GM23338 (cell line): ENCODE data around the gene NAA10. TPM values are rescaled to one million over a fixed set of nuclear protein-coding genes. Genes with fewer than 3 reads are reported as not detected.

Source experiments
- ATAC-seq: fragments of 200-7000 bp; cut with Tn5 transposase; 3 replicates; pipeline ENCODE4 v1.9.1; 2020
- DNase-seq: peaks from one replicate; pipeline ENCODE4 v3.0.0-alpha.2; 2015; ENCODE audit warnings: low spot score
- H2AFZ ChIP-seq: fragments of 200-600 bp; sonication (generic); 2 replicates; pipeline ENCODE4 v1.8.0; 2016; ENCODE audit warnings: antibody characterized with exemption, mild to moderate bottlenecking, moderate library complexity
- H3F3A ChIP-seq: fragments of 200-600 bp; sonication (generic); replicated peaks from 2 replicates; pipeline ENCODE4 v1.8.0; 2017; ENCODE audit warnings: antibody characterized with exemption, mixed run types, low read depth
- H3K27ac ChIP-seq: fragments of 200-600 bp; sonication (generic); 2 replicates; pipeline ENCODE4 v1.6.1; 2016; ENCODE audit warnings: low read depth
- H3K27me3 ChIP-seq: fragments of 200-600 bp; sonication (generic); 2 replicates; pipeline ENCODE4 v1.8.0; 2016; ENCODE audit warnings: mild to moderate bottlenecking, mixed run types, moderate library complexity; ENCODE audit not compliant: insufficient read depth
- H3K36me3 ChIP-seq: fragments of 200-600 bp; sonication (generic); 2 replicates; pipeline ENCODE4 v1.8.0; 2016; ENCODE audit warnings: mild to moderate bottlenecking; ENCODE audit not compliant: insufficient read depth
- H3K4me1 ChIP-seq: fragments of 200-600 bp; sonication (generic); 2 replicates; pipeline ENCODE4 v1.8.0; 2016; ENCODE audit warnings: mild to moderate bottlenecking, moderate library complexity; ENCODE audit not compliant: insufficient read depth
- H3K4me2 ChIP-seq: fragments of 200-600 bp; sonication (generic); 2 replicates; pipeline ENCODE4 v1.7.1; 2017; ENCODE audit warnings: mixed run types
- H3K4me3 ChIP-seq: fragments of 200-600 bp; sonication (generic); 2 replicates; pipeline ENCODE4 v1.6.1; 2016; ENCODE audit warnings: mixed run types
- H3K79me2 ChIP-seq: fragments of 200-600 bp; sonication (generic); replicated peaks from 2 replicates; pipeline ENCODE4 v1.8.0; 2017; ENCODE audit warnings: mild to moderate bottlenecking; ENCODE audit not compliant: insufficient read depth
- H3K9me2 ChIP-seq: fragments of 200-600 bp; sonication (generic); 2 replicates; pipeline ENCODE4 v1.8.0; 2017; ENCODE audit not compliant: insufficient read depth
- H4K20me1 ChIP-seq: fragments of 200-600 bp; sonication (generic); replicated peaks from 2 replicates; pipeline ENCODE4 v1.8.0; 2017; ENCODE audit warnings: mild to moderate bottlenecking; ENCODE audit not compliant: insufficient read depth
- H3K27ac Mint-ChIP-seq: 2 replicates; pipeline ENCODE4 v1.8.0; 2020; ENCODE audit warnings: inconsistent platforms, mild to moderate bottlenecking, moderate library complexity, mixed read lengths
- H3K27me3 Mint-ChIP-seq: 3 replicates; pipeline ENCODE4 v1.8.0; 2022; ENCODE audit warnings: low read depth, mild to moderate bottlenecking, moderate library complexity, mixed read lengths, inconsistent platforms; ENCODE audit not compliant: insufficient read depth, poor library complexity
- H3K36me3 Mint-ChIP-seq: 3 replicates; pipeline ENCODE4 v1.8.0; 2021; ENCODE audit warnings: low read depth, mild to moderate bottlenecking, inconsistent platforms, moderate library complexity, mixed read lengths
- H3K4me1 Mint-ChIP-seq: 3 replicates; pipeline ENCODE4 v1.8.0; 2020; ENCODE audit warnings: mild to moderate bottlenecking, inconsistent platforms, mixed read lengths
- H3K4me3 Mint-ChIP-seq: 3 replicates; pipeline ENCODE4 v1.8.0; 2021; ENCODE audit warnings: moderate library complexity, mild to moderate bottlenecking, inconsistent platforms, mixed read lengths
- H3K9me3 Mint-ChIP-seq: 3 replicates; pipeline ENCODE4 v1.8.0; 2020; ENCODE audit warnings: moderate library complexity, mild to moderate bottlenecking, inconsistent platforms, mixed read lengths
- CREB1 ChIP-seq: fragments of 250-450 bp; sonication (Bioruptor Pico); IDR thresholded peaks from 2 replicates; pipeline ENCODE4 v1.5.0; 2020; ENCODE audit warnings: low read depth, mild to moderate bottlenecking, moderate library complexity
- EZH2phosphoT487 ChIP-seq: fragments of 200-600 bp; sonication (generic); IDR thresholded peaks from one replicate; pipeline ENCODE4 v1.8.1; 2018; ENCODE audit warnings: antibody characterized with exemption; ENCODE audit not compliant: unreplicated experiment
- JUNB ChIP-seq: IDR thresholded peaks from one replicate; pipeline ENCODE4 v1.6.1; 2016; ENCODE audit warnings: antibody characterized with exemption; ENCODE audit not compliant: unreplicated experiment
- NANOG ChIP-seq: IDR thresholded peaks from 2 replicates; pipeline ENCODE4 v1.6.1; 2016; ENCODE audit warnings: antibody characterized with exemption, borderline replicate concordance
- POLR2AphosphoS5 ChIP-seq: IDR thresholded peaks from 2 replicates; pipeline ENCODE4 v1.6.1; 2016; ENCODE audit warnings: antibody characterized with exemption, low read depth
- STAT1 ChIP-seq: IDR thresholded peaks from one replicate; pipeline ENCODE4 v1.6.1; 2016; ENCODE audit warnings: antibody characterized with exemption; ENCODE audit not compliant: unreplicated experiment
- ZNF114 ChIP-seq: fragments of 250-450 bp; sonication (Bioruptor Pico); IDR thresholded peaks from 2 replicates; pipeline ENCODE4 v1.5.0; 2020; ENCODE audit warnings: mild to moderate bottlenecking, moderate library complexity
- ZNF331 ChIP-seq: fragments of 250-450 bp; sonication (Bioruptor Pico); IDR thresholded peaks from 2 replicates; pipeline ENCODE4 v1.5.0; 2020; ENCODE audit warnings: low read depth, mild to moderate bottlenecking, moderate library complexity
- polyA plus RNA-seq: library from polyadenylated mRNA; unstranded; fragments of >200 nt; fragmentation: Nextera tagmentation; extraction: Ambion mirVana; gene quantifications from 2 replicates; pipeline ENCODE4 v1.2.1, GENCODE V29; 2016
- total RNA-seq: library from RNA; depleted of rRNA; stranded (reverse); fragments of >200 nt; shearing (Covaris generic); gene quantifications from 2 replicates; pipeline ENCODE4 v1.2.3, GENCODE V29; 2014
- TF ChIP-seq, protein P1 (sequence below): IDR thresholded peaks from 2 replicates; pipeline ENCODE4 v1.6.1; 2016; ENCODE audit warnings: antibody characterized with exemption
- TF ChIP-seq, protein P2 (sequence below), 2 experiments: fragments of 200-600 bp in 1 of 2; sonication (generic) in 1 of 2; conservative IDR thresholded peaks; 2 replicates each; pipeline versions ENCODE4 v1.5.1 to v1.6.1; 2016 to 2017; ENCODE audit warnings: antibody characterized with exemption in 2 of 2, low read depth in 2 of 2, mild to moderate bottlenecking in 2 of 2, moderate library complexity in 1 of 2
- TF ChIP-seq, protein P3 (sequence below): fragments of 250-450 bp; sonication (Bioruptor Pico); IDR thresholded peaks from 2 replicates; pipeline ENCODE4 v1.5.0; 2020; ENCODE audit warnings: mild to moderate bottlenecking, moderate library complexity
- TF ChIP-seq, protein P4 (sequence below): IDR thresholded peaks from one replicate; pipeline ENCODE4 v1.6.1; 2018; ENCODE audit warnings: antibody characterized with exemption; ENCODE audit not compliant: unreplicated experiment

NAA10 gene
- total and polyA plus RNA-seq, 2 experiments from 2014 or later: 136 to 145 TPM

GRCh38 chrX:153965406-153965805, 30.6 kb upstream of the NAA10 start (continued):
- TF ChIP-seq, protein P1, sequence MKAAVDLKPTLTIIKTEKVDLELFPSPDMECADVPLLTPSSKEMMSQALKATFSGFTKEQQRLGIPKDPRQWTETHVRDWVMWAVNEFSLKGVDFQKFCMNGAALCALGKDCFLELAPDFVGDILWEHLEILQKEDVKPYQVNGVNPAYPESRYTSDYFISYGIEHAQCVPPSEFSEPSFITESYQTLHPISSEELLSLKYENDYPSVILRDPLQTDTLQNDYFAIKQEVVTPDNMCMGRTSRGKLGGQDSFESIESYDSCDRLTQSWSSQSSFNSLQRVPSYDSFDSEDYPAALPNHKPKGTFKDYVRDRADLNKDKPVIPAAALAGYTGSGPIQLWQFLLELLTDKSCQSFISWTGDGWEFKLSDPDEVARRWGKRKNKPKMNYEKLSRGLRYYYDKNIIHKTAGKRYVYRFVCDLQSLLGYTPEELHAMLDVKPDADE: no peak
- no peak for TF ChIP-seq POLR2AphosphoS5
- TF ChIP-seq CREB1 (CRISPR knock-in tag): no peak
- TF ChIP-seq ZNF114 (CRISPR knock-in tag): no peak
- no peak for TF ChIP-seq JUNB

DNA sequence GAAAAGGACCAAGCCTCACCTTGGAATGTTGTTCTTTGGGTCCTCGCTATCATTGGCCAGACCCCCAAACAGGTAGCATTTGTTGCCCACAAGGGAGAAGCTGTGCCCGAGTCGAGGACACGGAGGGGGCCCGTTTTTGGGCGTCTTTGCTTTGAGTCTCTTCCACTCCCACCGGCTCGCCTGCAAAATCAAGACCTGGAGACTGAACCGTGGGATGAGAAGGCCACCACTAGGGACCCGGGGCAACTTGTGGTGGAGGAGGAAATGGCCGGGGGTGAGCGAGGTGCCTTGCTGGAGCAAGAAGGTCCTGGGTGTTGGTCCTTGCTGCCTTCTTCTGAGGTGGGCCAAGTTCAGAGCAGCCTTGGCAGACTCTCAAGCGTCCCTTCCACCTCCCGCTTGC, 29.3 kb upstream of the NAA10 start:
- ATAC-seq: no peak
- H3K36me3 Mint-ChIP-seq: peaks cover 56% of the 10 kb centered on the region
- TF ChIP-seq, protein P2, sequence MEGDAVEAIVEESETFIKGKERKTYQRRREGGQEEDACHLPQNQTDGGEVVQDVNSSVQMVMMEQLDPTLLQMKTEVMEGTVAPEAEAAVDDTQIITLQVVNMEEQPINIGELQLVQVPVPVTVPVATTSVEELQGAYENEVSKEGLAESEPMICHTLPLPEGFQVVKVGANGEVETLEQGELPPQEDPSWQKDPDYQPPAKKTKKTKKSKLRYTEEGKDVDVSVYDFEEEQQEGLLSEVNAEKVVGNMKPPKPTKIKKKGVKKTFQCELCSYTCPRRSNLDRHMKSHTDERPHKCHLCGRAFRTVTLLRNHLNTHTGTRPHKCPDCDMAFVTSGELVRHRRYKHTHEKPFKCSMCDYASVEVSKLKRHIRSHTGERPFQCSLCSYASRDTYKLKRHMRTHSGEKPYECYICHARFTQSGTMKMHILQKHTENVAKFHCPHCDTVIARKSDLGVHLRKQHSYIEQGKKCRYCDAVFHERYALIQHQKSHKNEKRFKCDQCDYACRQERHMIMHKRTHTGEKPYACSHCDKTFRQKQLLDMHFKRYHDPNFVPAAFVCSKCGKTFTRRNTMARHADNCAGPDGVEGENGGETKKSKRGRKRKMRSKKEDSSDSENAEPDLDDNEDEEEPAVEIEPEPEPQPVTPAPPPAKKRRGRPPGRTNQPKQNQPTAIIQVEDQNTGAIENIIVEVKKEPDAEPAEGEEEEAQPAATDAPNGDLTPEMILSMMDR (conservative IDR thresholded peaks at IDR 0.05; ENCODE audit: low read depth in 2 of 2): no peak
- TF ChIP-seq, protein P3, sequence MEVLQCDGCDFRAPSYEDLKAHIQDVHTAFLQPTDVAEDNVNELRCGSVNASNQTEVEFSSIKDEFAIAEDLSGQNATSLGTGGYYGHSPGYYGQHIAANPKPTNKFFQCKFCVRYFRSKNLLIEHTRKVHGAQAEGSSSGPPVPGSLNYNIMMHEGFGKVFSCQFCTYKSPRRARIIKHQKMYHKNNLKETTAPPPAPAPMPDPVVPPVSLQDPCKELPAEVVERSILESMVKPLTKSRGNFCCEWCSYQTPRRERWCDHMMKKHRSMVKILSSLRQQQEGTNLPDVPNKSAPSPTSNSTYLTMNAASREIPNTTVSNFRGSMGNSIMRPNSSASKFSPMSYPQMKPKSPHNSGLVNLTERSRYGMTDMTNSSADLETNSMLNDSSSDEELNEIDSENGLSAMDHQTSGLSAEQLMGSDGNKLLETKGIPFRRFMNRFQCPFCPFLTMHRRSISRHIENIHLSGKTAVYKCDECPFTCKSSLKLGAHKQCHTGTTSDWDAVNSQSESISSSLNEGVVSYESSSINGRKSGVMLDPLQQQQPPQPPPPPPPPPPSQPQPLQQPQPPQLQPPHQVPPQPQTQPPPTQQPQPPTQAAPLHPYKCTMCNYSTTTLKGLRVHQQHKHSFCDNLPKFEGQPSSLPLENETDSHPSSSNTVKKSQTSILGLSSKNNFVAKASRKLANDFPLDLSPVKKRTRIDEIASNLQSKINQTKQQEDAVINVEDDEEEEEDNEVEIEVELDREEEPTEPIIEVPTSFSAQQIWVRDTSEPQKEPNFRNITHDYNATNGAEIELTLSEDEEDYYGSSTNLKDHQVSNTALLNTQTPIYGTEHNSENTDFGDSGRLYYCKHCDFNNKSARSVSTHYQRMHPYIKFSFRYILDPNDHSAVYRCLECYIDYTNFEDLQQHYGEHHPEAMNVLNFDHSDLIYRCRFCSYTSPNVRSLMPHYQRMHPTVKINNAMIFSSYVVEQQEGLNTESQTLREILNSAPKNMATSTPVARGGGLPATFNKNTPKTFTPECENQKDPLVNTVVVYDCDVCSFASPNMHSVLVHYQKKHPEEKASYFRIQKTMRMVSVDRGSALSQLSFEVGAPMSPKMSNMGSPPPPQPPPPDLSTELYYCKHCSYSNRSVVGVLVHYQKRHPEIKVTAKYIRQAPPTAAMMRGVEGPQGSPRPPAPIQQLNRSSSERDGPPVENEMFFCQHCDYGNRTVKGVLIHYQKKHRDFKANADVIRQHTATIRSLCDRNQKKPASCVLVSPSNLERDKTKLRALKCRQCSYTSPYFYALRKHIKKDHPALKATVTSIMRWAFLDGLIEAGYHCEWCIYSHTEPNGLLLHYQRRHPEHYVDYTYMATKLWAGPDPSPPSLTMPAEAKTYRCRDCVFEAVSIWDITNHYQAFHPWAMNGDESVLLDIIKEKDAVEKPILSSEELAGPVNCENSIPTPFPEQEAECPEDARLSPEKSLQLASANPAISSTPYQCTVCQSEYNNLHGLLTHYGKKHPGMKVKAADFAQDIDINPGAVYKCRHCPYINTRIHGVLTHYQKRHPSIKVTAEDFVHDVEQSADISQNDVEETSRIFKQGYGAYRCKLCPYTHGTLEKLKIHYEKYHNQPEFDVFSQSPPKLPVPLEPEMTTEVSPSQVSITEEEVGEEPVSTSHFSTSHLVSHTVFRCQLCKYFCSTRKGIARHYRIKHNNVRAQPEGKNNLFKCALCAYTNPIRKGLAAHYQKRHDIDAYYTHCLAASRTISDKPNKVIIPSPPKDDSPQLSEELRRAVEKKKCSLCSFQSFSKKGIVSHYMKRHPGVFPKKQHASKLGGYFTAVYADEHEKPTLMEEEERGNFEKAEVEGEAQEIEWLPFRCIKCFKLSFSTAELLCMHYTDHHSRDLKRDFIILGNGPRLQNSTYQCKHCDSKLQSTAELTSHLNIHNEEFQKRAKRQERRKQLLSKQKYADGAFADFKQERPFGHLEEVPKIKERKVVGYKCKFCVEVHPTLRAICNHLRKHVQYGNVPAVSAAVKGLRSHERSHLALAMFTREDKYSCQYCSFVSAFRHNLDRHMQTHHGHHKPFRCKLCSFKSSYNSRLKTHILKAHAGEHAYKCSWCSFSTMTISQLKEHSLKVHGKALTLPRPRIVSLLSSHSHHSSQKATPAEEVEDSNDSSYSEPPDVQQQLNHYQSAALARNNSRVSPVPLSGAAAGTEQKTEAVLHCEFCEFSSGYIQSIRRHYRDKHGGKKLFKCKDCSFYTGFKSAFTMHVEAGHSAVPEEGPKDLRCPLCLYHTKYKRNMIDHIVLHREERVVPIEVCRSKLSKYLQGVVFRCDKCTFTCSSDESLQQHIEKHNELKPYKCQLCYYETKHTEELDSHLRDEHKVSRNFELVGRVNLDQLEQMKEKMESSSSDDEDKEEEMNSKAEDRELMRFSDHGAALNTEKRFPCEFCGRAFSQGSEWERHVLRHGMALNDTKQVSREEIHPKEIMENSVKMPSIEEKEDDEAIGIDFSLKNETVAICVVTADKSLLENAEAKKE: no peak
- TF ChIP-seq NANOG (no peak), STAT1 (no peak), EZH2phosphoT487 (no peak), ZNF114 (CRISPR knock-in tag) (no peak), JUNB (no peak), POLR2AphosphoS5 (no peak), ZNF331 (CRISPR knock-in tag) (no peak)
- TF ChIP-seq, protein P4, sequence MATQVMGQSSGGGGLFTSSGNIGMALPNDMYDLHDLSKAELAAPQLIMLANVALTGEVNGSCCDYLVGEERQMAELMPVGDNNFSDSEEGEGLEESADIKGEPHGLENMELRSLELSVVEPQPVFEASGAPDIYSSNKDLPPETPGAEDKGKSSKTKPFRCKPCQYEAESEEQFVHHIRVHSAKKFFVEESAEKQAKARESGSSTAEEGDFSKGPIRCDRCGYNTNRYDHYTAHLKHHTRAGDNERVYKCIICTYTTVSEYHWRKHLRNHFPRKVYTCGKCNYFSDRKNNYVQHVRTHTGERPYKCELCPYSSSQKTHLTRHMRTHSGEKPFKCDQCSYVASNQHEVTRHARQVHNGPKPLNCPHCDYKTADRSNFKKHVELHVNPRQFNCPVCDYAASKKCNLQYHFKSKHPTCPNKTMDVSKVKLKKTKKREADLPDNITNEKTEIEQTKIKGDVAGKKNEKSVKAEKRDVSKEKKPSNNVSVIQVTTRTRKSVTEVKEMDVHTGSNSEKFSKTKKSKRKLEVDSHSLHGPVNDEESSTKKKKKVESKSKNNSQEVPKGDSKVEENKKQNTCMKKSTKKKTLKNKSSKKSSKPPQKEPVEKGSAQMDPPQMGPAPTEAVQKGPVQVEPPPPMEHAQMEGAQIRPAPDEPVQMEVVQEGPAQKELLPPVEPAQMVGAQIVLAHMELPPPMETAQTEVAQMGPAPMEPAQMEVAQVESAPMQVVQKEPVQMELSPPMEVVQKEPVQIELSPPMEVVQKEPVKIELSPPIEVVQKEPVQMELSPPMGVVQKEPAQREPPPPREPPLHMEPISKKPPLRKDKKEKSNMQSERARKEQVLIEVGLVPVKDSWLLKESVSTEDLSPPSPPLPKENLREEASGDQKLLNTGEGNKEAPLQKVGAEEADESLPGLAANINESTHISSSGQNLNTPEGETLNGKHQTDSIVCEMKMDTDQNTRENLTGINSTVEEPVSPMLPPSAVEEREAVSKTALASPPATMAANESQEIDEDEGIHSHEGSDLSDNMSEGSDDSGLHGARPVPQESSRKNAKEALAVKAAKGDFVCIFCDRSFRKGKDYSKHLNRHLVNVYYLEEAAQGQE: no peak
- TF ChIP-seq, protein P1: no peak

More for the DNA sequence above, 29.3 kb upstream of the NAA10 start:
- H3K4me1 ChIP-seq: peaks cover 12% of the 10 kb centered on the region
- H3K27me3 ChIP-seq: no peaks in the 10 kb centered on the region
- no peak overlapping the region for H3K4me3 Mint-ChIP-seq
- no peak overlapping the region for H3K27ac ChIP-seq
- no peak overlapping the region for H3K4me3 ChIP-seq
- no peak for DNase-seq
- H3K4me1 Mint-ChIP-seq: peaks cover 19% of the 10 kb centered on the region
- no peak overlapping the region for H3K4me2 ChIP-seq
- H3K9me2 ChIP-seq: no peaks in the 10 kb centered on the region
- H3F3A ChIP-seq: no peaks in the 10 kb centered on the region
- no peaks in the 10 kb centered on the region for H3K36me3 ChIP-seq
- H3K27ac Mint-ChIP-seq: no peak overlapping the region
- H3K27me3 Mint-ChIP-seq: peaks cover 14% of the 10 kb centered on the region
- H2AFZ ChIP-seq: no peak overlapping the region
- peaks cover 17% of the 10 kb centered on the region for H4K20me1 ChIP-seq
- no peaks in the 10 kb centered on the region; the same call in 2 of the 3 replicates for H3K9me3 Mint-ChIP-seq
- H3K79me2 ChIP-seq: peaks cover 63% of the 10 kb centered on the region
